Body of pancreas (tissue), 4 donors: ENCODE results near the gene ADGRE1.

ENCODE experiments used
- CTCF ChIP-seq, 7 experiments: fragments of 450-650 bp in 4 of 7; fragments of 200-600 bp in 3 of 7; sonication (generic) in 3 of 7; IDR thresholded peaks; one replicate each; pipeline ENCODE4 v1.5.1; 2016 to 2019; ENCODE audit warnings: antibody characterized with exemption in 7 of 7
- POLR2A ChIP-seq, 3 donors: fragments of 450-650 bp; IDR thresholded peaks; one replicate each; pipeline ENCODE4 v1.6.1; 2016; ENCODE audit warnings: antibody characterized with exemption in 3 of 3, mild to moderate bottlenecking in 2 of 3

DNA sequence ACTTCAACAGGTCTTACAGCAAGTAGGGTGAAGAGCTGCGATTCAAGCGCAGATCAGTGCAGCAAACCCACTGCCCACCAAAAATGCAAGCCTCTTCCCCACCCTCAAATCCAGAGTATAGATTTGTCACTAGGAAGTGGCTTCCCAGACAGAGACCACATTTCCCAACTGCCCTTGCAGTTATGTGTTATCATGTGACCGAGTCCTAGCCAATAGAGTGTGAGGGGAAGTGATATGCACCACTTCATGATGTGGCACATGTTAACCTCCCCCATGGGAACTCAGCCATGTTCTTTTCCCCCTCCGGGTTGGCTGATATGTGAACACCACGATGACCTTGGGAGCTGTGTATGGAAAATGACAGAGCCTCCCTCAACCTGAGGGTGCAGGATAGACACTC lies 83.1 kb downstream of the ADGRE1 start:
- TF ChIP-seq CTCF (IDR thresholded peaks at IDR 0.05) (no peak), POLR2A (IDR thresholded peaks at IDR 0.05) (no peak)
